Vagina (tissue), 2 donors: ENCODE results near the gene TMEM203.

Source experiments
- POLR2AphosphoS5 ChIP-seq, 2 donors: sonication (generic); formaldehyde crosslinking; IDR thresholded peaks; one replicate each; pipeline ENCODE4 v1.9.0; 2017; ENCODE audit warnings: antibody characterized with exemption in 2 of 2, mild to moderate bottlenecking in 2 of 2, low read depth in 1 of 2; ENCODE audit not compliant: insufficient read depth in 1 of 2
- TF ChIP-seq, protein P1 (sequence below), 3 experiments: fragments of 450-650 bp in 2 of 3; fragments of 200-600 bp in 1 of 3; sonication (generic) in 1 of 3; IDR thresholded peaks; one replicate each; pipeline ENCODE4 v1.5.1; 2017 to 2019; ENCODE audit warnings: antibody characterized with exemption in 3 of 3, mild to moderate bottlenecking in 2 of 3, moderate library complexity in 2 of 3

GRCh38 chr9:137178201-137178938, 27.1 kb downstream of the TMEM203 start:
- TF ChIP-seq, protein P1, sequence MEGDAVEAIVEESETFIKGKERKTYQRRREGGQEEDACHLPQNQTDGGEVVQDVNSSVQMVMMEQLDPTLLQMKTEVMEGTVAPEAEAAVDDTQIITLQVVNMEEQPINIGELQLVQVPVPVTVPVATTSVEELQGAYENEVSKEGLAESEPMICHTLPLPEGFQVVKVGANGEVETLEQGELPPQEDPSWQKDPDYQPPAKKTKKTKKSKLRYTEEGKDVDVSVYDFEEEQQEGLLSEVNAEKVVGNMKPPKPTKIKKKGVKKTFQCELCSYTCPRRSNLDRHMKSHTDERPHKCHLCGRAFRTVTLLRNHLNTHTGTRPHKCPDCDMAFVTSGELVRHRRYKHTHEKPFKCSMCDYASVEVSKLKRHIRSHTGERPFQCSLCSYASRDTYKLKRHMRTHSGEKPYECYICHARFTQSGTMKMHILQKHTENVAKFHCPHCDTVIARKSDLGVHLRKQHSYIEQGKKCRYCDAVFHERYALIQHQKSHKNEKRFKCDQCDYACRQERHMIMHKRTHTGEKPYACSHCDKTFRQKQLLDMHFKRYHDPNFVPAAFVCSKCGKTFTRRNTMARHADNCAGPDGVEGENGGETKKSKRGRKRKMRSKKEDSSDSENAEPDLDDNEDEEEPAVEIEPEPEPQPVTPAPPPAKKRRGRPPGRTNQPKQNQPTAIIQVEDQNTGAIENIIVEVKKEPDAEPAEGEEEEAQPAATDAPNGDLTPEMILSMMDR (IDR thresholded peaks at IDR 0.05) = no peak
- TF ChIP-seq POLR2AphosphoS5 (IDR thresholded peaks at IDR 0.05; ENCODE audit: insufficient read depth in 1 of 2, low read depth in 1 of 2) = no peak
